ENCODE results near the gene SLC35B1.
"Not testable (repeated sequence)": the region's sequence is repeated elsewhere in the genome, so short reads cannot be mapped to it uniquely, and the experiment has no call there.

The SLC35B1 gene

GRCh38 chr17:49696233-49696761 lies 11.5 kb downstream of the SLC35B1 start:
- DNase-seq: no peak

- no peak for DNase-seq
Observed at GRCh38 chr17:49695698-49696232, 12.0 kb downstream of the SLC35B1 start.

- no peak for DNase-seq
Observed at GRCh38 chr17:49694847-49695697, 12.7 kb downstream of the SLC35B1 start.

- no peak for DNase-seq
Observed at GRCh38 chr17:49692751-49693150, 15.0 kb downstream of the SLC35B1 start.

- no peak for DNase-seq
Observed at GRCh38 chr17:49691677-49692191, 16.0 kb downstream of the SLC35B1 start.

GRCh38 chr17:49691086-49691676 lies 16.6 kb downstream of the SLC35B1 start:
- no peak for DNase-seq

GRCh38 chr17:49690256-49690655 lies 17.5 kb downstream of the SLC35B1 start:
- no peak for DNase-seq

GRCh38 chr17:49688848-49689247 lies 18.9 kb downstream of the SLC35B1 start:
- DNase-seq: no peak

- no peak for DNase-seq
Observed at GRCh38 chr17:49687878-49688491, 19.8 kb downstream of the SLC35B1 start.

GRCh38 chr17:49681106-49681979 lies 26.4 kb downstream of the SLC35B1 start:
- DNase-seq: no peak

- no peak for DNase-seq
Observed at GRCh38 chr17:49680314-49680713, 27.4 kb downstream of the SLC35B1 start.

- DNase-seq: peak; percentile 95
Observed at GRCh38 chr17:49677933-49678847, 29.6 kb downstream of the SLC35B1 start, which contains the start of gene SPOP. TSS of gene SPOP (minus strand) at chr17:49678097. CDS start at chr17:49622810, 55,287 bp downstream.

GRCh38 chr17:49677134-49677932 lies 30.4 kb downstream of the SLC35B1 start:
- DNase-seq: peak; percentile 86

- no peak for DNase-seq
Observed at GRCh38 chr17:49676276-49676868, 31.4 kb downstream of the SLC35B1 start.

GRCh38 chr17:49674507-49674906 lies 33.3 kb downstream of the SLC35B1 start:
- DNase-seq: no peak

GRCh38 chr17:49673679-49674078 lies 34.1 kb downstream of the SLC35B1 start:
- DNase-seq: not testable (repeated sequence)

GRCh38 chr17:49670641-49671040 lies 37.1 kb downstream of the SLC35B1 start:
- no peak for DNase-seq

- DNase-seq: no peak
Observed at GRCh38 chr17:49670002-49670401, 37.8 kb downstream of the SLC35B1 start.

GRCh38 chr17:49667854-49668253 lies 39.9 kb downstream of the SLC35B1 start:
- DNase-seq: no peak

Measured in NCI-H2029 (cell line).